H9 (cell line): ENCODE data around the gene C4orf33. TPM values are rescaled to one million over a fixed set of nuclear protein-coding genes. Genes with fewer than 3 reads are reported as not detected.

Experiments
- DNase-seq: peaks from one replicate; pipeline ENCODE4 v3.0.0-alpha.2; 2017
- H2AFZ ChIP-seq: one replicate; pipeline ENCODE4 v1.6.1; 2013; ENCODE audit warnings: mild to moderate bottlenecking, low read length, control low read depth, moderate library complexity
- H2AK5ac ChIP-seq: 2 replicates; pipeline ENCODE4 v1.6.1; 2013; ENCODE audit warnings: low read length, control low read depth, mixed read lengths; ENCODE audit not compliant: insufficient read length
- H2BK120ac ChIP-seq: one replicate; pipeline ENCODE4 v1.6.1; 2013; ENCODE audit warnings: low read depth, mild to moderate bottlenecking, low read length, control low read depth, inconsistent platforms; ENCODE audit not compliant: poor library complexity, severe bottlenecking
- H2BK12ac ChIP-seq: 2 replicates; pipeline ENCODE4 v1.6.1; 2013; ENCODE audit warnings: low read length, control low read depth, mixed read lengths, low read depth; ENCODE audit not compliant: insufficient read length
- H2BK15ac ChIP-seq: 2 replicates; pipeline ENCODE4 v1.6.1; 2013; ENCODE audit warnings: low read depth, low read length, control low read depth
- H2BK20ac ChIP-seq: one replicate; pipeline ENCODE4 v1.6.1; 2013; ENCODE audit warnings: low read depth, mild to moderate bottlenecking, low read length, control low read depth, inconsistent platforms; ENCODE audit not compliant: poor library complexity, severe bottlenecking
- H2BK5ac ChIP-seq: 2 replicates; pipeline ENCODE4 v1.6.1; 2013; ENCODE audit warnings: low read length, control low read depth, mixed read lengths; ENCODE audit not compliant: insufficient read length
- H3K14ac ChIP-seq: 2 replicates; pipeline ENCODE4 v1.6.1; 2013; ENCODE audit warnings: low read length, control low read depth; ENCODE audit not compliant: insufficient read depth
- H3K18ac ChIP-seq: 2 replicates; pipeline ENCODE4 v1.6.1; 2013; ENCODE audit warnings: low read depth, mild to moderate bottlenecking, mixed read lengths, low read length, control low read depth; ENCODE audit not compliant: insufficient read length
- H3K23ac ChIP-seq: 2 replicates; pipeline ENCODE4 v1.6.1; 2013; ENCODE audit warnings: low read length, control low read depth, mixed read lengths, low read depth; ENCODE audit not compliant: insufficient read length
- H3K23me2 ChIP-seq: 2 replicates; pipeline ENCODE4 v1.6.1; 2013; ENCODE audit warnings: low read depth, mild to moderate bottlenecking, mixed read lengths, low read length, control low read depth; ENCODE audit not compliant: insufficient read length, poor library complexity, severe bottlenecking
- H3K27ac ChIP-seq: 2 replicates; pipeline ENCODE4 v1.5.1; 2013; ENCODE audit warnings: low read length, control low read depth, mixed read lengths, low read depth; ENCODE audit not compliant: insufficient read length
- H3K27me3 ChIP-seq: 2 replicates; pipeline ENCODE4 v1.6.1; 2013; ENCODE audit warnings: low read length, control low read depth, inconsistent platforms; ENCODE audit not compliant: insufficient read depth
- H3K4ac ChIP-seq: 2 replicates; pipeline ENCODE4 v1.6.1; 2013; ENCODE audit warnings: low read depth, mild to moderate bottlenecking, control low read depth, inconsistent platforms, low read length, moderate library complexity
- H3K4me1 ChIP-seq: 2 replicates; pipeline ENCODE4 v1.6.1; 2013; ENCODE audit warnings: low read length, control low read depth, inconsistent platforms; ENCODE audit not compliant: insufficient read depth
- H3K4me2 ChIP-seq: 2 replicates; pipeline ENCODE4 v1.6.1; 2013; ENCODE audit warnings: low read length, control low read depth, mixed read lengths; ENCODE audit not compliant: insufficient read length, insufficient read depth
- H3K56ac ChIP-seq: 2 replicates; pipeline ENCODE4 v1.6.1; 2013; ENCODE audit warnings: low read depth, mild to moderate bottlenecking, mixed read lengths, low read length, control low read depth; ENCODE audit not compliant: insufficient read length
- H3K79me1 ChIP-seq: 2 replicates; pipeline ENCODE4 v1.6.1; 2013; ENCODE audit warnings: low read depth, mild to moderate bottlenecking, moderate library complexity, low read length, control low read depth, inconsistent platforms; ENCODE audit not compliant: insufficient read depth, poor library complexity, severe bottlenecking
- H3K79me2 ChIP-seq: 2 replicates; pipeline ENCODE4 v1.6.1; 2013; ENCODE audit warnings: low read length, control low read depth, inconsistent platforms; ENCODE audit not compliant: insufficient read depth
- H3K9ac ChIP-seq: 2 replicates; pipeline ENCODE4 v1.6.1; 2013; ENCODE audit warnings: low read length, control low read depth, mixed read lengths; ENCODE audit not compliant: insufficient read length; ENCODE audit errors: extremely low read depth
- H3K9me3 ChIP-seq: one replicate; pipeline ENCODE4 v1.6.1; 2013; ENCODE audit warnings: low read depth, low read length, inconsistent platforms; ENCODE audit not compliant: control insufficient read depth
- H3T11ph ChIP-seq: one replicate; pipeline ENCODE4 v1.6.1; 2013; ENCODE audit warnings: mild to moderate bottlenecking, low read length, control low read depth, inconsistent platforms
- H4K20me1 ChIP-seq: one replicate; pipeline ENCODE4 v1.6.1; 2013; ENCODE audit not compliant: control insufficient read depth, insufficient read length, insufficient read depth
- H4K5ac ChIP-seq: 2 replicates; pipeline ENCODE4 v1.6.1; 2013; ENCODE audit warnings: low read depth, mild to moderate bottlenecking, mixed read lengths, low read length, control low read depth; ENCODE audit not compliant: insufficient read length
- H4K8ac ChIP-seq: replicated peaks from 2 replicates; pipeline ENCODE4 v1.6.1; 2013; ENCODE audit warnings: low read length, control low read depth, mixed read lengths, low read depth; ENCODE audit not compliant: insufficient read length
- H4K91ac ChIP-seq: 2 replicates; pipeline ENCODE4 v1.6.1; 2013; ENCODE audit warnings: low read depth, mild to moderate bottlenecking, moderate library complexity, mixed read lengths, low read length, control low read depth; ENCODE audit not compliant: insufficient read length
- H3K27ac Mint-ChIP-seq, 3 experiments: 2 replicates in 2 of 3; 3 replicates in 1 of 3; pipeline ENCODE4 v1.8.0; 2020 to 2021; ENCODE audit warnings: mixed read lengths in 3 of 3, mild to moderate bottlenecking in 1 of 3, moderate library complexity in 1 of 3
- H3K27me3 Mint-ChIP-seq: 2 replicates; pipeline ENCODE4 v1.8.0; 2021; ENCODE audit warnings: low read depth, mild to moderate bottlenecking, moderate library complexity, mixed read lengths
- H3K36me3 Mint-ChIP-seq, 3 experiments: 2 replicates in 2 of 3; 3 replicates in 1 of 3; pipeline ENCODE4 v1.8.0; 2020 to 2021; ENCODE audit warnings: low read depth in 3 of 3, mixed read lengths in 3 of 3; ENCODE audit not compliant: insufficient read depth in 1 of 3
- H3K4me1 Mint-ChIP-seq, 2 experiments: 2 replicates each; pipeline ENCODE4 v1.8.0; 2020; ENCODE audit warnings: mixed read lengths in 2 of 2
- H3K4me3 Mint-ChIP-seq, 2 experiments: 2 replicates in 1 of 2; 3 replicates in 1 of 2; pipeline ENCODE4 v1.8.0; 2020 to 2021; ENCODE audit warnings: mild to moderate bottlenecking in 2 of 2, mixed read lengths in 2 of 2, moderate library complexity in 1 of 2
- H3K9me3 Mint-ChIP-seq, 2 experiments: 2 replicates in 1 of 2; 3 replicates in 1 of 2; pipeline ENCODE4 v1.8.0; 2020; ENCODE audit warnings: mild to moderate bottlenecking in 2 of 2, mixed read lengths in 2 of 2, moderate library complexity in 1 of 2
- total RNA-seq: library from RNA; stranded (reverse); gene quantifications from 2 replicates; pipeline ENCODE4 v1.2.1, GENCODE V29; 2021
- TF ChIP-seq, protein P1 (sequence below): fragments of 200-600 bp; sonication (generic); conservative IDR thresholded peaks from 3 replicates; pipeline ENCODE4 v1.8.0; 2021; ENCODE audit warnings: antibody characterized with exemption, mild to moderate bottlenecking

Gene C4orf33
- total RNA-seq, 1 experiment from 2014 or later, result 7.4 TPM

DNA sequence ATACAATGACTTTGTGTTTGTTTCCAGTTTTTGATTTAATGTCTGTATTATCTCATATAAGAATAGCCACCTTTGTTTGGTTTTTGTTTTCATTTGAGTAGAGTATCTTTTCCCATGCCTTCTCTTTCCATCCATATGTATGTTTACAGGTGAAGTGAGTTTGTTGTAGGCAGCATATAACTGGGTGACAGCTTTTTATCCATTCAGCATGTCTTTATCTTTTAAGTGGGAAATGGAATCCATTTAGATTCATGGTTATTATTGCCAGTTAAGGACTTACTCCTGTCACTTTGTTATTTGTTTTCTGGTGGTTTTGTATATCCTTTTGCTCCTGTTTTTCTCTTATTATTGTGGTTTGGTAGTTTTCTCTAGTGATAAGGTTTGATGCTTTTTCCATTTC, 36.9 kb upstream of the C4orf33 start:
- H3K4me1 Mint-ChIP-seq, result no peaks in the 10 kb centered on the region
- H3K23me2 ChIP-seq, result no peaks in the 10 kb centered on the region
- no peak overlapping the region for H3K56ac ChIP-seq
- H4K20me1 ChIP-seq, result no peaks in the 10 kb centered on the region
- H3K79me2 ChIP-seq, result no peaks in the 10 kb centered on the region
- H4K5ac ChIP-seq, result no peak overlapping the region
- H3K4me2 ChIP-seq, result no peak overlapping the region
- H3K9ac ChIP-seq, result no peak overlapping the region
- no peak overlapping the region for H3K18ac ChIP-seq
- H3K27ac Mint-ChIP-seq, result no peak overlapping the region
- no peak overlapping the region for H4K8ac ChIP-seq
- peaks cover 6% of the 10 kb centered on the region for H3K9me3 ChIP-seq
- no peak overlapping the region for H2AK5ac ChIP-seq
- H3K4me1 ChIP-seq, result no peaks in the 10 kb centered on the region
- H3K23ac ChIP-seq, result no peak overlapping the region
- H2AFZ ChIP-seq, result no peak overlapping the region
- H3K36me3 Mint-ChIP-seq, result peaks cover 72 to 88% (median 88%) of the 10 kb centered on the region in 3 experiments
- H2BK15ac ChIP-seq, result no peak overlapping the region
- no peaks in the 10 kb centered on the region for H3K27me3 ChIP-seq
- peaks cover 88 to 96% of the 10 kb centered on the region in 2 experiments for H3K9me3 Mint-ChIP-seq
- no peaks in the 10 kb centered on the region for H3K79me1 ChIP-seq
- no peak overlapping the region for H2BK120ac ChIP-seq
- H3K27me3 Mint-ChIP-seq, result peaks cover 2% of the 10 kb centered on the region; the same call in 1 of the 2 replicates
- no peak overlapping the region for H3K14ac ChIP-seq
- no peak overlapping the region for H3T11ph ChIP-seq
- TF ChIP-seq, protein P1, sequence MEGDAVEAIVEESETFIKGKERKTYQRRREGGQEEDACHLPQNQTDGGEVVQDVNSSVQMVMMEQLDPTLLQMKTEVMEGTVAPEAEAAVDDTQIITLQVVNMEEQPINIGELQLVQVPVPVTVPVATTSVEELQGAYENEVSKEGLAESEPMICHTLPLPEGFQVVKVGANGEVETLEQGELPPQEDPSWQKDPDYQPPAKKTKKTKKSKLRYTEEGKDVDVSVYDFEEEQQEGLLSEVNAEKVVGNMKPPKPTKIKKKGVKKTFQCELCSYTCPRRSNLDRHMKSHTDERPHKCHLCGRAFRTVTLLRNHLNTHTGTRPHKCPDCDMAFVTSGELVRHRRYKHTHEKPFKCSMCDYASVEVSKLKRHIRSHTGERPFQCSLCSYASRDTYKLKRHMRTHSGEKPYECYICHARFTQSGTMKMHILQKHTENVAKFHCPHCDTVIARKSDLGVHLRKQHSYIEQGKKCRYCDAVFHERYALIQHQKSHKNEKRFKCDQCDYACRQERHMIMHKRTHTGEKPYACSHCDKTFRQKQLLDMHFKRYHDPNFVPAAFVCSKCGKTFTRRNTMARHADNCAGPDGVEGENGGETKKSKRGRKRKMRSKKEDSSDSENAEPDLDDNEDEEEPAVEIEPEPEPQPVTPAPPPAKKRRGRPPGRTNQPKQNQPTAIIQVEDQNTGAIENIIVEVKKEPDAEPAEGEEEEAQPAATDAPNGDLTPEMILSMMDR, result no peak
- no peak overlapping the region for H3K27ac ChIP-seq
- H3K4me3 Mint-ChIP-seq, result no peak overlapping the region
- no peak for DNase-seq
- no peak overlapping the region for H2BK12ac ChIP-seq
- no peak overlapping the region for H2BK20ac ChIP-seq
- no peak overlapping the region for H2BK5ac ChIP-seq
- H3K4ac ChIP-seq, result no peak overlapping the region
- H4K91ac ChIP-seq, result no peak overlapping the region
